Nephron (organoid): ENCODE measurements around the gene HDGF.

Experiments
- H3K27ac Mint-ChIP-seq, 3 experiments: 2 replicates each; pipeline ENCODE4 v1.8.0; 2020; ENCODE audit warnings: mixed read lengths in 3 of 3, mild to moderate bottlenecking in 2 of 3, moderate library complexity in 1 of 3
- H3K27me3 Mint-ChIP-seq: 2 replicates; pipeline ENCODE4 v1.8.0; 2021; ENCODE audit warnings: low read depth, mild to moderate bottlenecking, moderate library complexity, mixed read lengths
- H3K36me3 Mint-ChIP-seq: 2 replicates; pipeline ENCODE4 v1.8.0; 2020; ENCODE audit warnings: low read depth, mixed read lengths
- H3K4me1 Mint-ChIP-seq: 2 replicates; pipeline ENCODE4 v1.8.0; 2020; ENCODE audit warnings: mixed read lengths
- H3K4me3 Mint-ChIP-seq, 3 experiments: 2 replicates each; pipeline ENCODE4 v1.8.0; 2020; ENCODE audit warnings: mild to moderate bottlenecking in 3 of 3, mixed read lengths in 3 of 3, moderate library complexity in 2 of 3
- H3K9me3 Mint-ChIP-seq: 2 replicates; pipeline ENCODE4 v1.8.0; 2020; ENCODE audit warnings: mixed read lengths
- CTCF ChIP-seq, 3 experiments: fragments of 200-600 bp; sonication (generic); IDR thresholded peaks; one replicate each; pipeline ENCODE4 v1.5.0; 2021; ENCODE audit warnings: antibody characterized with exemption in 3 of 3; ENCODE audit not compliant: unreplicated experiment in 3 of 3

HDGF gene

GRCh38 chr1:156693848-156694689 lies 57.4 kb downstream of the HDGF start:
- Mint-ChIP-seq H3K9me3 (no peaks in the 10 kb centered on the region), H3K27ac (peak overlapping the region; percentile 85 to 95 (median 86)), H3K36me3 (peaks cover 25% of the 10 kb centered on the region), H3K27me3 (peaks cover under 1% of the 10 kb centered on the region), H3K4me1 (peaks cover 71% of the 10 kb centered on the region), H3K4me3 (peak overlapping the region; percentile 49 to 84 (median 64))
- no peak for TF ChIP-seq CTCF (IDR thresholded peaks at IDR 0.05; ENCODE audit: unreplicated experiment in 3 of 3)

GRCh38 chr1:156692925-156693847 lies 58.3 kb downstream of the HDGF start:
- peaks cover 6% of the 10 kb centered on the region for H3K27me3 Mint-ChIP-seq
- H3K4me1 Mint-ChIP-seq = peaks cover 70% of the 10 kb centered on the region
- H3K9me3 Mint-ChIP-seq = no peaks in the 10 kb centered on the region
- peaks cover 17% of the 10 kb centered on the region for H3K36me3 Mint-ChIP-seq
- no peak for TF ChIP-seq CTCF (IDR thresholded peaks at IDR 0.05; ENCODE audit: unreplicated experiment in 3 of 3)
- peak overlapping the region; percentile 85 to 95 (median 86) for H3K27ac Mint-ChIP-seq
- H3K4me3 Mint-ChIP-seq = peak overlapping the region; percentile 64 to 84 (median 70)

GRCh38 chr1:156692441-156692924 lies 59.0 kb downstream of the HDGF start:
- peak overlapping the region; percentile 64 to 84 (median 65) for H3K4me3 Mint-ChIP-seq
- peak overlapping the region; percentile 85 to 95 (median 86) for H3K27ac Mint-ChIP-seq
- H3K9me3 Mint-ChIP-seq = no peaks in the 10 kb centered on the region
- peaks cover 11% of the 10 kb centered on the region for H3K36me3 Mint-ChIP-seq
- H3K27me3 Mint-ChIP-seq = peaks cover 6% of the 10 kb centered on the region
- no peak for TF ChIP-seq CTCF (IDR thresholded peaks at IDR 0.05; ENCODE audit: unreplicated experiment in 3 of 3)
- peaks cover 65% of the 10 kb centered on the region for H3K4me1 Mint-ChIP-seq
